GM18870 (cell line): ENCODE data around the gene SLC19A1.

Experiments
- ATAC-seq: cut with Tn5 transposase; IDR thresholded peaks from one replicate; pipeline ENCODE4 v1.9.1; 2021; ENCODE audit warnings: moderate library complexity; ENCODE audit not compliant: unreplicated experiment

Gene SLC19A1

DNA sequence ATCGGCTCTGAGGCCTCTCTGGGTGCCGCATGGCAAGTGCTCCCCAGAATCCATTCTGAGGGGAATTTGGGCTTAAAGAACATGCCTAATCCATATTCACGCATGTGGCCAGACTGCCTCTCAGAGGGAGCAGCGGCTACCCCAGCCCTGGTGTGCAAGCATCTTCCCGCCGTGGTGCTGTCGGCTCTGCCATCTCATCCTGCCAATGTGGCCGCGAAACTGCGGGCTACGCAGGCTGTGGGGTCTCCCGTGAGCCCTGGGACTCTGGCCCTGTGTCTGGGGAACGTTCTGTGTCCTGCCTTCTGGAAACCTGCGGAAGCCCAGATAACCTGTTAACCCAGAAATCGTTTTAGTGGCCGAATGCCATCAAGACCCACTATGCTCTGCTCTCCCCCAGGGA, 60.7 kb downstream of the SLC19A1 start:
- no peak for ATAC-seq

DNA sequence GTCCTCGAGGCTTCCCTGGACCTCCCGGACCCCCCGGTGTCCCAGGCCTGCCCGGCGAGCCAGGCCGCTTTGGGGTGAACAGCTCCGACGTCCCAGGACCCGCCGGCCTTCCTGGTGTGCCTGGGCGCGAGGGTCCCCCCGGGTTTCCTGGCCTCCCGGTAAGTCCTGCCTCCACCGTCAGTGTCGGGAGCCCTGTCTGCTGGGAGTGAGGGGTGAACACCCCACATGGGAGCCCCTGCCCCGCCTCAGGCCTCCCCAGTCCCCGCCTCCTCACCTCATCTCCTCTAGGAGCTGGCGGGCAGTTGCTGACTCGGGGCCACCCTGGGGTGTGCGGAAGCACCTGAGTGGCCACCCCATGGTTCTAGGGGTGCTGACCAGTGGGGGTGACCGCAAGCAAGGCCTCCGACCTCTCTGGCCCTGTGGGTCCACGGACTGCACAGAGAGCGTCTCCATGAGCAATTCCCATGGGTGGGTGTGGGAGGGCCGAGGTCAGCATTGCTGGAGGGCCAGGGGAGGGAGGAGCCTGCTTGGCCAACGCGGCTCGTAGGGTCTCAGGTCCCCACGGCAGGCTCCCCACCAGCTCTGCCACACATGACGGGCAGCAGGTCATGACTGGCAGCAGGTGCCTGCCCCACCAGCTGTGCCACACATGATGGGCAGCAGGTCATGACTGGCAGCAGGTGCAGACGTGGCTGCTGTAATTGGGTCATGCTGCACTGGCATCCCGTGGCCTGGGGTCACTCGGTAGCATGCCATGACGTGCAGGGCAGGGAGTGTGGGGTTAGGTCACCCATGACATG, 61.3 kb downstream of the SLC19A1 start:
- no peak for ATAC-seq

DNA sequence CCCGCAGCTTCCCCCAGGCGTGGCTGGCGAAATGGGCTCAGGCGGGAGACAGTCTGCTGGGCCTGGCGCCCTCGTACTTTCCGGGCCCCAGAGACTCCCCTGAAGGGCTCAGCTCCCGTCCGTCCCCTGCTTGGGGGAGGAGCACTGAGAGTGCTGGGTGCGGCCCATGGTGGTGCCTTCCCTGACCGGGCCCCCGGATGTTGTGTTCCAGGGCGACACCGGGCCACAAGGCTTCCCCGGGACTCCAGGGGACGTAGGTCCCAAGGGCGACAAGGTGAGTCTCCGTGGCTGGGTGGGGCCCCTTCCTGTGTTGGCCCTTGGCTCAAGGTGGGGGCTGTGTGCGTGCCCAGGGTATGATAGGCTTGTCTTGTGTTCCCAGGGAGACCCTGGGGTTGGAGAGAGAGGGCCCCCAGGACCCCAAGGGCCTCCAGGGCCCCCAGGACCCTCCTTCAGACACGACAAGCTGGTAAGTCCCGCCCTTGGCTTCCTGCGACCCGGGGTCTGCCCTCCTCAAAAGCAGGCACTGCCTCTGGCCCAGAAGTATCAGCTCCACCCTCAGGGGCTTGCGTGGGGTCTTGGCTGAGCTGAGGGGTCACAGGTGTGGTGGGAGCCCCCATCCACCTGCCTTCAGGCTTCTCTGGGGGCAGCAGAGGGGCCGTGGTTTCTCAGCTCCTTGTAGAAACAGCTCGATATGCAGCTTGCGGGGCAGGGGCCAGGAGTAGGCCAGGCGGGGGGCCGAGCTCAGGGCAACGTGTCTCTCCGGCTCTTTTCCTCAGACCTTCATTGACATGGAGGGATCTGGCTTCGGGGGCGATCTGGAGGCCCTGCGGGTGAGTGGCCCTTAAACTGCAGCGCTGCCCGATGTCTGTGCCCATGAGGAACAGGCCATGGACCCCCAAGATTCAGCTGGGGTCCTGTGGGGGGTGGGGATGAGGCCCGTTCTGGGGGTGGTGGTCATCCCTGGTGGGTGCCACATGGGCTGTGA, 62.3 kb downstream of the SLC19A1 start:
- no peak for ATAC-seq

GRCh38 chr21:45478816-45479669, 63.2 kb downstream of the SLC19A1 start:
- ATAC-seq, result no peak

DNA sequence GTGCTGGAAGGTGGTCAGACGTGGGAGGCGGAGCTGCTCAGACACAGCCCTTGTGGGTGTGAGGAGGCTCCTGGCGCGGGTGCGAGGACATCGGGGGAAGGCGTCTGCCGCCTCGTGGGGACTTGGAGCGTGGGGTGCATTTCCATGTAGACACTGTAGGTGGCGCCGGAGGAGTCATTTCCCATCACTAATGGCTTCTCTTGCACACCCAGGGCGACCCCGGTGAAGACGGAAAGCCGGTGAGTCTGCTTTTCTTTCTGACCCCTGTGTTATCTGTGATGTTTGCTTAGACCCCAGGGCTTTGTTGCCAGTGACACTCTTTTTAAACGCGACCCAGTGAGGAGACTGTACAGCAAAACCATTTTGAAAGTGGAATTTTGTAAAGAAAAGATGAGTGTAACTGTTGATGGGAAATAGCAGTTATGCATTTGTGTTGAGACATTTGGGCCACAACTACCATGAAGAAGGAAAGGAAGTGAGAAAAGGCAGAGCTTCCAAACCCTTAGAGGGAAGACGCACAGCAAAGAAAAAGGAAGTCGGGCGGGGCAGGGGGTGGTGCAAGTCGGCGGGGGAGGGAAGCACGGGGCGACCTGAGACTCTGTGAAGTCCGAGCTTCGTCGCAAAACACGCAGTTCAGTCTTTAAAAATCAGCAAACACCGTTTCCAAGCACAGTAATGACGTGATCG, 64.0 kb downstream of the SLC19A1 start:
- no peak for ATAC-seq

GRCh38 chr21:45477176-45478114, 64.8 kb downstream of the SLC19A1 start:
- ATAC-seq, result no peak

GRCh38 chr21:45476582-45476981, 65.7 kb downstream of the SLC19A1 start:
- no peak for ATAC-seq

- ATAC-seq, result no peak
Measured at GRCh38 chr21:45475797-45476570, 66.3 kb downstream of the SLC19A1 start.

DNA sequence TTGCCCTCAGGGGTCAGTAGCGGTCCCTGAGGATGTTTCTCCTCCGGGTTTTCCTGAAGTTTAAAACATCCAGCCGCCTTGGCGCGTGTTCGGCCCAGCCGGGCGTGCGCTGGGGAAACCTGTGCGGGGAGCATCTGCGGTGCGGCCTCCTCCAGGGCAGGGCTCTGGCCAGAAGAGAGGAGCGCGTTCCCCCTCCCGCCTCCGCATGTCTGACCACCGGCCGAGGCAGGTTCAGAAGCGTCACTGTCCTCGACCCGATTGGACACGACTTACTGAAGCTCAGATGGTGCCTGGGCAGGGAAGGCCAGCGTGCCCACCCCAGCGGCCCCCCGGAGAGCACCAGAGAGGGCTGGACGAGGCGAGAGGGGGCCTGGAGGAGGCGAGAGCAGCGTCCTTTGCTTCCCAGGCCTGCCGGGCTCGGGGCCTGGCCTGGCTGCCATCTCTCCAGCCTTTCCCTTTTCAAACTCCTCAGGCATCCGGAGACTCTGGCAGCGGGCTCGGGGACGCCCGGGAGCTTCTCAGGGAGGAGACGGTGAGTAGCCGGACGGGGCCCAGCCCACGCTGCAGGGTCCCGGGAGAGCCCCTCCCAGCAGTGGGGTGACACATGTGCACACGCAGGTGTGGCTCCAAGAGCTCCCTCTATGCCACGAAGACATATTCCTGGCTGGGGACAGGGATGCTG, 67.1 kb downstream of the SLC19A1 start:
- no peak for ATAC-seq

- no peak for ATAC-seq
Measured at GRCh38 chr21:45474323-45474950, 67.8 kb downstream of the SLC19A1 start.

DNA sequence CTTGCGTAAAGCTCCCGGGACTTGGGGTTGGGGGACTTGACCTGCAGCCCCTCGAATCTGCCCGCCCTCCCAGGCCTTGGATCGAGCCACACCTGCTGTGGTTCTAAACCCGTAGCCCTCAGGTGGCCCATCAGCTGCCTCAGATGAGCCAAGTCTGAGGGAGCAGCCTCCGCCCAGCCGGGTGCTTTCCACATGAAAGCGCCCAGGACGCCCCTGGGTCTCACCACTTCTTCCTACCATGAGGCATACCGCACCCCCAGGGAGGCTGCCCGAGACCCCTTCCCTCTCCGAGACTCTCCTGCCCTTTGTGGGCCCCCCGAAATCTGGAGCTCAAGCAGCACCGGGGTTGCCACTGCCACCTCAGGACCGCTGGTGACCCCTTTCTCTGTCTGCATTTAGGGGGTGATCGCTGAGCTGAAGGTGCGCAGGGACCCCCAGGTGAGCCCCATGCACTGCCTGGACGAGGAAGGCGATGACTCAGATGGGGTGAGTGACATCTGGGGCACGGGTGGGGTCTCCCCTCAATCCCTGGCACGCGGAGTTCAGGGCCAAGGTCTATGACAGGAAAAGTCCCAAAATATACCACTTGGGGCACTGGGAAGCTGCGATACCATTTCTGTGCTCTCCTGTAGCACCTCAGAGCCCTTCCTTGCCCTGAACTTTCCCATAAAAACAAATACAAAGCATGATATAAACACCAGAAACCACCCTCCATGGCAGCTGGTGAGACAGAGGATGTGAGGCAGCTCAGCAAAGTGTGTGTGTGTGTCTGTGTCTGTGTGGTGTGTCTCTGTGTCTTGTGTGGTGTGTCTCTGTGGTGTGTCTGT, 68.5 kb downstream of the SLC19A1 start:
- ATAC-seq, result no peak

GRCh38 chr21:45472445-45473365, 69.5 kb downstream of the SLC19A1 start:
- no peak for ATAC-seq

GRCh38 chr21:45471525-45472221, 70.6 kb downstream of the SLC19A1 start:
- no peak for ATAC-seq

- no peak for ATAC-seq
Measured at GRCh38 chr21:45470773-45471524, 71.3 kb downstream of the SLC19A1 start.
